ENCODE data around the gene ARHGEF17.
"Not testable (repeated sequence)": the region's sequence is repeated elsewhere in the genome, so short reads cannot be mapped to it uniquely, and the experiment has no call there.

Gene ARHGEF17, protein sequence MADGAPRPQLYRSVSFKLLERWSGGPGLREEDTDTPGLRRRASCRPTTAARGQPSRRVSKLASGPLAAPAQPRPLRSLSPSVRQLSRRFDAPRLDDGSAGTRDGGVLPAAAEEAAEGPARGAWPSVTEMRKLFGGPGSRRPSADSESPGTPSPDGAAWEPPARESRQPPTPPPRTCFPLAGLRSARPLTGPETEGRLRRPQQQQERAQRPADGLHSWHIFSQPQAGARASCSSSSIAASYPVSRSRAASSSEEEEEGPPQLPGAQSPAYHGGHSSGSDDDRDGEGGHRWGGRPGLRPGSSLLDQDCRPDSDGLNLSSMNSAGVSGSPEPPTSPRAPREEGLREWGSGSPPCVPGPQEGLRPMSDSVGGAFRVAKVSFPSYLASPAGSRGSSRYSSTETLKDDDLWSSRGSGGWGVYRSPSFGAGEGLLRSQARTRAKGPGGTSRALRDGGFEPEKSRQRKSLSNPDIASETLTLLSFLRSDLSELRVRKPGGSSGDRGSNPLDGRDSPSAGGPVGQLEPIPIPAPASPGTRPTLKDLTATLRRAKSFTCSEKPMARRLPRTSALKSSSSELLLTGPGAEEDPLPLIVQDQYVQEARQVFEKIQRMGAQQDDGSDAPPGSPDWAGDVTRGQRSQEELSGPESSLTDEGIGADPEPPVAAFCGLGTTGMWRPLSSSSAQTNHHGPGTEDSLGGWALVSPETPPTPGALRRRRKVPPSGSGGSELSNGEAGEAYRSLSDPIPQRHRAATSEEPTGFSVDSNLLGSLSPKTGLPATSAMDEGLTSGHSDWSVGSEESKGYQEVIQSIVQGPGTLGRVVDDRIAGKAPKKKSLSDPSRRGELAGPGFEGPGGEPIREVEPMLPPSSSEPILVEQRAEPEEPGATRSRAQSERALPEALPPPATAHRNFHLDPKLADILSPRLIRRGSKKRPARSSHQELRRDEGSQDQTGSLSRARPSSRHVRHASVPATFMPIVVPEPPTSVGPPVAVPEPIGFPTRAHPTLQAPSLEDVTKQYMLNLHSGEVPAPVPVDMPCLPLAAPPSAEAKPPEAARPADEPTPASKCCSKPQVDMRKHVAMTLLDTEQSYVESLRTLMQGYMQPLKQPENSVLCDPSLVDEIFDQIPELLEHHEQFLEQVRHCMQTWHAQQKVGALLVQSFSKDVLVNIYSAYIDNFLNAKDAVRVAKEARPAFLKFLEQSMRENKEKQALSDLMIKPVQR (N-terminal part only)

DNA sequence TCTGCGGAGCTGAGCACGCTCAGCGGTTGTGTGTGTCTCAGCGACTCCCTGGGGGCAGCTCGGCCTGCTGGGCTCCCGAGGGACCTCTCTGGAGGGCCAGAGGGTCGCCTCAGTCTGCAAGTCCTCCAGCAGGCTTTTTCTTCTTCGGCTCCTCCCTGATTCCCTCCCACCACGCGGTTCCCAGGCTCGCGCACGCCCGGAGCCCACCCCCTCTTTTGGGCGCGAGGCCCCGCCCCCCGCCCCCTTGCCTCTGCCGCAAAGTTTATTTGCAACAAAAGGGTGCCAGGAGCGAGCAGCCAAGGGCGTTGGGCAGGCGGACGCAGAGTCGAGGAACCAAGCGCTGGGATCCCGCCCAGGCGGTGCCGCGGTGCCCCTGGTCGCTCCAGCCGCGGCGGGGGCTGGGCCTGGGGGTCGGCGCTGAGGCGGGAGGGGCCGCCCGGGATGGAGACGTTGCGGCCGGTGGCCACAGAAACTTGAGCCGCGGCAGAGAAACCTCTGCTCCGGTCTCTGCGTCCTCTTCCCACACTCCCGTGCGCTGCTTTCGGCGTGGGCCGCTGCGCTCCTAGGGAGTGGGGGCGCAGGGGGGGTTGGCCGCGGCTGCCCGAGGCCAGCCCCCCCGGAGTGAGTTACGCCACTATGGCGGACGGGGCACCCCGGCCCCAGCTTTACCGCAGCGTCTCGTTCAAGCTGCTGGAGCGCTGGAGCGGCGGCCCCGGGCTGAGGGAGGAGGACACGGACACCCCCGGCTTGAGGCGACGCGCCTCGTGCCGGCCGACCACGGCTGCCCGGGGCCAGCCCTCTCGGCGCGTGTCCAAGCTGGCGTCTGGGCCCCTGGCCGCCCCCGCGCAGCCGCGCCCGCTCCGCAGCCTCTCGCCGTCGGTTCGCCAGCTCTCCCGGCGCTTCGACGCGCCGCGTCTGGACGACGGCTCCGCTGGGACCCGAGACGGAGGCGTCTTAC, at the start of gene ARHGEF17:
TSS of gene ARHGEF17 (plus strand) at position 274 of the 958 bp plus-strand sequence. CDS start at position 637, 363 bp downstream.
- DNase-seq = peak in 1 of 2 donors; percentile 57

DNA sequence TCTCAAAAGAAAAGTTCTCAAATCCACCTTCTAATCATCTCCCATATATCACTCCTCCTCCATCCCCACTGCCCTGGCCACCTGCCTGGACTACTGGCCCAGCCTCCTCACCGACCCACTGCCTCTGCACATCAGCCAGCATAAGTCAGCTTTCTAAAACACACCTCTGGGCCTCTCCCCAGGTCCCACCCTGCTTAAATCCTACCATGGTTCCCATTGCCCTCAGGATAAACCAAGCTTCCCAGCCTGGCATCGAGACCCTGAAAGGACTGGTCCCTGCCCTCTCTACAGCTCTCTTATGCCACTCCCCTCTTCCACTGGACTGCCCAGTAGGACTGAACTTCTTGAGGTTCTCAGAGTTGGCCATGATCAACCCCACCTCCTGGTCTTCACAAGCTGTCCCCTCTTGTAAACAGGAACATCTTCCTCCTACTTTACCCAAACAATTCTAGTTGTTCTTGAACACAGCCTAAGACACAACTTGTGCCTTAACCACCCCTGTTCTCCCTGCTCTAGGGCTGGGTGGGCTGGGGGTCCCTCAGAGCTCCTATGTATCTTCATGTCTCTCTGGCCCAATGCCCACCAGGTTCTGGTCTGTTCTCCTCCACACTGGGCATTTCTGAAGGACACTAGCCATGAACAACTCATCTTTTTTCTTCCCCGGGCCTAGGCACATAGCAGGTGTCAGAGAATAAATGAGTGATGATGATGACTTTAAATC, 48.5 kb upstream of the ARHGEF17 start:
- no peak for DNase-seq

DNA sequence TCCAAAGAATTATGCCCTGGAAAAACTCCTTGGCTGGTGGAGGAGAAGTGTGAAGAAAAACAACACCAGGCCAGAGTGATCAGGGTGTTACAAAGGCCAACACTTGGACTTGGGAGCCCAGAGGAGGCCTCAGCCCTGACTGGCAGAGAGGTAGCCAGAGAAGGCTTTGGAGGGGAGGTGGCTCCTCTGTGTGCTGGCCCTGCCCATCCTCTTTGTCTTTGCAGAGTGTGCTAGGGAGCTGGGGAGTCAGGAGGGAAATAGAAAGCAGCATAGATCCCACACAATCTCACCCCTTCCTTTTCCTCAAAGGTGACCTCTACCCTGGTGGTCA, 48.0 kb upstream of the ARHGEF17 start:
- no peak for DNase-seq

DNA sequence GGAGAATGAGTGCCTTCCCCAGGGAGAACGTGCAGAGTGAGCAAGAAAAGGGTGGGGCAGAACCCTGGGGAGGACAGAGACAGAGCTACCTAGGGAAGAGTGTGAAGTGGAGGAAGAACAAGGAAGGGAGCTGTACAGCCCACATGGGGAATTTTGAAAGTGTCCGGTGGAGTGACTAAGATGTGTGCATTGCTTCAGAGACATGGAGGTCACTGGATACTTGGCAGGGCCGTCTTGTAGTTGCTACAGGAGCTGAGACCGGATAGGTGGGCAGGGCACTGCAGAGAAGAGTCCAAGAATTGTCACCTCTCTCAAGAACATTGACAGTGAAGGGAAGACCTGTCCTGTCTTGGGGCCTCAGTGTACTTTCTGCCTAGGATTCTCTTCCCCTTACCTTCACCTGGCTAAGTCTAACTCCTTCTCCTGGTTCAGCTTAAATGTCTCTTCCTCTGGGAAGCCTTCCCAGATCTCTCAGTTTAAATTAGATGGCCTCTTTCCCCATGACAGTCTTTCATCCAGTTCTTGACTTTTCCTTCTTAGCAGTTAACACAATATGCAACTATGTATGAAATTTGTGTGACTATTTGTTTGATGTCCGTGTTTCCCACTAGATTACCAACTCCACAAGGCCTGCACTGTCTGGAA, 45.1 kb upstream of the ARHGEF17 start:
- no peak for DNase-seq

DNA sequence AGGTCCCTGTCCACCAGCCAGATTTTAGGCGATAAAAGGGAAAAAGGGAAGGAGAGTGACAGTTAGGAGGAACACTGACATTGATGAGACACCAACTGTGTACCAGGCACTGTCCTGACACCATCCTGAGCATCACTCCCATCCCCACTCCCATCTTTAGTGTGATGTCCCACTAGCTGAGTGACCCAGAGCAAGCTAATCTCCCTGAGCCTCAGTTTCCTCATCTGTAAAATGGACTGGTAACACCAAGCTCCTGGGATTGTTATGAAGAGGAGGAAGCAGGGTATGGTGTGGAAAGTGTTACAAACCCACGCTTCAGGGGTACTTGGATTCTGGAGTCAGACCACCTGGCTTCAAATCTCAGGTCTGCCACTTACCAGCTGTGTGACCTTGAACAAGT, 44.4 kb upstream of the ARHGEF17 start:
- no peak for DNase-seq

DNA sequence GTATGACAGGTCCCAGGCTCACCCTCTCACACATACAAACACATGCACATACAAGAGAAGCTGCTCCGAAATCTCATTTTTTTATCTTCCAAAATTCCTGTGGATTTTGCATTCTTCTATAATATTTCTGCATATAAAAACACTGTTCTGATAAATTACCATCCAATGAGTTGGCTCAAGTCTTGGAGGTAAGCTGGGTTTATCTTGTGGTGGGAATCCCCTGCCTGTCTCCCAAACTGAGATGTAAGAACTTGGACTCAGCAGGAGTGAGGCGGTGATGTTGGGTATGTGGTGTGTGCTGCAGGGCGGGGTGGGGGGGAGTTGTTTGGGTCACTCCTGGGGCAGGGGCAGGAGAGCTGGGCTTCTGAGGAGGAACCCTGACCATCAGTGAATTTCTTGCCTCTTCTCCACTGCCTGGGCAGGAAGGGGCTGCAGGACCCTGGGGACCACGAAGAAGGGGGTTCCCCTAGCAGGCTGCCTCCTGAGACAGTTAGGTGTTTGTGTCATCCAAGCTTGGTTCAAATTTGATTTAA, 42.7 kb upstream of the ARHGEF17 start:
- no peak for DNase-seq

DNA sequence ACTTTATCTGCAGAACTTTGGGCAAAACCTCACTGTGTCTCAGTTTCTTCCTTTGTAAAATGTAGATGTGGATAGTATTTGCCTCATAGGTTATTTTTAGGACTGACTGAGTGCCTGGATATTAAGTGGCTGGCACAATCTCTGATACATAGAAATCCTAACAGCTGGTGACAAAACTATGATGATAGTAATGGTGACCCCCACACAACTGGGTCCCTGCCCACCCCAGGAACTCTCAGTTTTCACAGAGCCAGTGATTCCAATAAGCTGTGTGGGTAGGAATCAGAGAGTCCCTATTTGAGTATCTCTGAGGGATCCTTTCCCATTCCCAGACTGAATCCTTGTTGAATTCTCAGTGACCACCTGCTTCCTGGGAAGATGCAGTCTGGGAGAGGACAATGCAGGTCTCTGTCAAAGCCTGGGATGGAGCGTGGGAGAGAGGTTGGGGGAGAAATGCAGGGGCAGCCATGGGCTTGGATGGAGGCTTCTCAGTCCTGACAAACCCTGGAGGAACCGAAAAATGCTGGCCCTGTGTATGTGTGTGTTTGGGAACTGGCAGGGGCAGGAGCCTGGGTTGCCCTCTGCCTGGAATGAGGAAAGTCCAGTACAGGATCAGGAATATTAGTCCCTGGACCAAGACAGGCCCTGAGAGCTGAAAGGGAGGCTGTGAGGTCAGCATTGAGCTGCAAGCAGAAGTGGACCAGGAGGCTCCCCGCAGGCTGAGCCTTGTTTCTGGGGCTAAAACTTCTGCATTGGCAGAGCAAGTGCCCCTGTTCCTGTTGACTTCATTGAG, 42.0 kb upstream of the ARHGEF17 start:
- DNase-seq = no peak

DNA sequence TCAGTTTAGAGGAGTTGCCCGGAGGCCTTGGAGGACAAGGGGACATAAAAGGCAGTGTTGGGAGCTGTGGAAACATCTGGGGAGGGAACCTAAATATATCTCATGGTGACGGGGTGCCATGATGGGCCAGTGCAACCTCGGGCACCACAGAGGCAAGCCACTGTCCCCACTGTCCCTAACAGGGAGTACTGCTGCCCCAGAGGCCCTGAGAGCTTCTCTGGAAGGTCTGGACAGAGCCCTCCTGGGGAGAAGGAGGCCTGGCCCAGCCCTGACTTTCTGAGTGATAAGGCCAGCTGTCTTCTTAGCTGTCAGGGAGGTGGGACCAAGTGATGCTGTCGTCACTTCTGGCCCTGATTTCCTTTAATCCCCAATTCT, 41.4 kb upstream of the ARHGEF17 start:
- DNase-seq = no peak

DNA sequence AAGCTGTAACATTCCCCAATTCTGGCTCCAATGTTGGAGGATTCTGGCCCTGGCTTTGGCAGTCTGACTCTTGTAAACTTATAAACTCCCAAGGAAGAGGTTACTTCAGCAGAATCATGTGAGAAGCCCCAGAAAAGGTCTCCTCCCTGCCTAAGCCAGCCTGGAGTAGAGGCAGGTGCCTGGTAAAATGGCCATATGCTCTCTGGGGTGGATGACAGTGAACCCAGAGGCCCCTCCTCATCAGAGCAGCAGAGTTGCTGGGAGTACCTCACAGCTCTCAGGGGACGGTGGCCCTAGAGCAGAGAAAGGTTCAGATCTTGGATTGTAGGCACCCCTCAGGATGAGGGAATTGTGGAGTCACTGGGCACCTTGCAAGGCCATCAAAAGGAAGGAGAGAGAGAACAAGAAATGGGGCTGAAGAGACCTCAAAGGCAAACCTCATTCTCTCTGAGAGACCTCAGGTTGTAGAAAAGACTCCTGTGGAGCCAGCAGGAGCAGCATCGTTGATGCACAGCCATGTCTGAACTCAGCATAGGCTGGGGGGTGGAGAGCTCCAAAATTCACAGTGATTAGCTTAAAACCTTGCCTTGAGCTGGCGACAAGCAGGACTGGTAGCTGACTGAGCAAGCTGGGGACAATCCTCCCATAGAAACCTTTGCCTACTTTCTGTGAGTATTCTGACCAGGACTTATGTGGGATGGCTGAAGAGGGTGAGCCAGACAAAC, 40.8 kb upstream of the ARHGEF17 start:
- DNase-seq = no peak

DNA sequence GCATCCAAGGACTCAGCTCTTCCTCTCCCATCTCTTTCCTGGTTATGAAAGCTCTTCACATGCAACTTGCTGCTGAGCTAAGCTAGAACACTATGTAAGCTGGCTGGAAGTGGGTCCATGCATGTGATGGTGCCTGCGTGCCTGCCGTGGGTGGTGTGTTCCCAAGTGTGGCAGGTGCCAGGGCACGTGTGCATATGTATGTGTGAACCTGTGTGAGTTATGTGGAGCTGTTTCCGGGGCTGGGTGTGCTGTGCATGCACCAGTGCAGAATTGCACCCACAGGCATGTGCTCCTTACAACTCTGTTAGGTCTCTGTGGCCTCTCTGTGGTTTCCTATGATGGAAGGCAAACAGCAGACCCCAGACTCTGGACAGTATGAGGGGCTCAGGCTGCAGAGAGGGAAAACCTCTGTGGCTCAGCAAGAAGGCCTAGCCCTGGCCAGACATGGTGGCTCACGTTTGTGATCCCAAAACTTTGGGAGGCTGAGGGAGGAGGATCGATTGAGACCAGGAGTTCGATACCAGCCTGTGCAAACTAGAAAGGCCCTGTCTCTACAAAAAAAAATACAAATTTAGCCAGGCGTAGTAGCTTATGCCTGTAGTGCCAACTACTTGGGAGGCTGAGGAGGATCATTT, 40.1 kb upstream of the ARHGEF17 start:
- no peak for DNase-seq

DNA sequence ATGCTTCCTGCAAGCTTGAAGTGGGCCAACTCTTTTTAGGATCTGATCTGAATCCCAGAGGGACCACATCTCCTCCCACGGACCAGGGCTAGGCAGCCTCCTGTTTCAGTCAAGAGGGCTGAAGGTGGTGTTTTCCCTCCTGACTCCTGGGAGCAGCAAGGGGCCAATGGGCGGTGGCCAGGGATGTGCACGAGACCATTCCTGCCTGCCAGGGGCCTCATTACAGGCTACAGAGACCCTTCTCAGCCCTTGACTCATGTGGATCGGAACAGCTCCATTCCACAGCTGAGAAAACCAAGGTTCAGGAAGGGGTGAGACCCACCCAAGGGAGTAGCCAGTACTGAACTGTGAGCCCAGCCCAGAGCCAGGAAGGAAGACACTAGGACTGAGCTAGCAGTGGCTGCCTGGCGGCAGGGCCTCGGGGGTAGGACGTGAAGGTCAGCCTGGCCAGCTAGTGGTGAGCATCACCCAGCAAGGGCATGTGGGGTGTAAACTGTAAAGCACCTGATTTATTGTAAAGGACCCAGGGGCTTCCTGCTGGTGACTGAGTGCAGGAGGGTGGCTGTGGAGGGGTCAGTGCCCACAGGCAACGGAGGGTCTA, 39.3 kb upstream of the ARHGEF17 start:
- DNase-seq = no peak

DNA sequence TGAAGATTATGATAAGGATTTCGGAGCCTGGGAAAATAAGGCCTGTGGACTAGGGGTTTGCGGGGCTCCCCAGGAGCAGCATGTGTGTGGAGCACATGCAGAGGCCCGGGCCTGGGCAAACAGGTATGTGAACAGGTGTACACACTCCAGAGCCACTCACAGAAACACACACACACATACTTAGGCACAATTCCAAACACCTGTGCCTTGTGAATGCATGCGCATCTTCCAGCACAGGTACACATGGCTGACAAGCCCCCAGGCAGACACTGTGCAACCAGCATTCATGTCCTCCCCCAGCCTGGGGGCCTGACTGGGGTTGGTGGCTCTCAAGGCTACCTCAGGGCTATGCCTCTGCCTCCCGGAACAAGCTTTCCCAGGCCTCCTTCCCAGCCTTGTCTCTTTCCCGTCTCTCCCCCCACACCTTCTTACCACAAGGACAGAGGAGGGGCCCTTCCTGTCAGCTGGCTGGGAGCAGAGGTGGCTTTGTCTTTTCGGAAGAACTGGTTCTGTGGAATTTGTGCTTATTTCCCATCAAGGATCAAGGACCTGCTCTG, 38.5 kb upstream of the ARHGEF17 start:
- DNase-seq = no peak

DNA sequence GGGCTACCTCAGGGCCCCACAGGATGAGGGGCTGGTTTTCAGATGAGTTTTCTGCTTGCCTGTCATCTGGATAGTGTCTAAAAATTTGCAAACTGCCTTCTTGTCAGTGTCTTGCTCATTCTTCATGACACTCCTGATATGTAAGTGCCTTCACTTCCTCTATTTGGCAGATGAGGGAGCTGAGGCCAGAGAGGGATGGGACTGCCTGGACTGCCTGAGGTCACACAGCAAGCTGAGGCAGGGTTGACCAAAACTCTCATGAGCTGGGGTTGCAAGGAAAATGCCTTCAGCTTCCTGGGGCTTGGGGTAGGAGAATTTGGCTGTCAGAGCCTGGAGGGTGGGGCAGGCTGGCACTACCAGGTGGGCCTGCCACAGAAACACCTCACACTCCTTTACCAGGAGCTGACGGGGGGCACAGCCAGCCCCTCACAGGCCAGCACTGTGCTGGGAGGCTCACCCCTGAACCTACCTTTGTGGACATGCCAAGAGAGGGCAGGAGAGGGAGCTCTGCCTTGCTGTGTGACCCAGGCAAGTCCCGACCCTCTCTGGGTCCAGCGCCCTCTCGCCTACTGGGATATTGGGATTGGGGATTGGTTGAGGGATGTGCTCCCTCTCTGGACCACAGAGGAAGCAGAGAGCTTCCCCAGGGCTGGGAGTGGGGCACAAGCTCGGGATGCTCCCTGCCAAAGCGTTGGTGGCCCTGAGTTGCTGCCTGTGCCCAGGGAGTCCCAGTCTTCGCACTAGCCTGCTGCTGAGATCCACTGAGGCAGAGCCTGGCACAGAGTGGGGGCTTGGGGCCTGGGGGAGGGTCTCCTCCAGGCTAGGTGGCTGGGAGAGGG, 37.8 kb upstream of the ARHGEF17 start:
- DNase-seq = no peak

DNA sequence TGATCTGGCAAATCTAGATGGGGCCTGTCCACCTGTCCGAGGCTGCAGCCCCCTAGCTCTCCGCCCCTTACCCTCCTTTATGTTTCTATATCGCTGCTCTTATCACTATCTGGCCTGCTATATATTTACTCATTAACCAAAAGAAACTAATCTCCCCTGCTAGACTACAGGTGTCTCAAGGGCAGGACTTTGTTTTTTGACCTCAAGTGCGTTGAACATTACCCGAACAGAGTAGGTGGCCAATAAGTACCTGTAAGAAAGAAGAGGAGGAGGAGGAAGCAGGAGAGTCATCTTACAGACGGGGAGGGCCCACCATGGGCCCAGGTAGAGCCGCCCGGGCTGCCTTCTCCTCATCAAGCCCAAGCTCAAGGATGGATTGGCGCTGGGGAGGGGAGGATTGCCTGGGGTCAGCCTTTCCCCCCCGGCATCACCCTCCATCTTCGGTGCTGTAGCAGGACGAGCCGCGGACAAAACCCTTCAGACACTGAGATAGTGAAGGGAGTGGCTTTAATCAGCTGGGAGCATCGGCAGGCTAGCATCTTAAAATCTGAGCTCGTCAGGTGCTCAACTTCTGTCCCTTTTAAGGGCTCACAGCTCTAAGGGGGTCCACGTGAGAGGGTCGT, 37.1 kb upstream of the ARHGEF17 start:
- DNase-seq = no peak

DNA sequence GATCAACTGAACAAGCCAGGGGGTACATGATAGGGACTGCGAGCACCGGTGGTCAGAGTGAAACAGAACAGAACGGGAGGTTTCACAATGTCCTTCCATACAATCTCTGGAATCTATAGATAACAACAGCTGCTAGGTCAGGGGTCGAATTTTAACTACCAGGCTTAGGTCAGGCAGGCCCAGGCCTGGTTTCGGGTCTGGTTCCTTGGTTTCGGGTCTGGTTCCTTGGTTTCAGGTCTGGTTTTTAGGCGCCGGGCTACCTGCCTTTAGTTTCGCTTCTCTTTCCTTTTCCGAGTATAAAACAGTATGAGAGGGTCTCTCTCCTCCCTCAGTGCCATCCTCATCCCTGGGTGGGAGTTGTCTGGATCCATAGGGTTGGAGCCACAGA, 36.6 kb upstream of the ARHGEF17 start:
- DNase-seq = not testable (repeated sequence)

DNA sequence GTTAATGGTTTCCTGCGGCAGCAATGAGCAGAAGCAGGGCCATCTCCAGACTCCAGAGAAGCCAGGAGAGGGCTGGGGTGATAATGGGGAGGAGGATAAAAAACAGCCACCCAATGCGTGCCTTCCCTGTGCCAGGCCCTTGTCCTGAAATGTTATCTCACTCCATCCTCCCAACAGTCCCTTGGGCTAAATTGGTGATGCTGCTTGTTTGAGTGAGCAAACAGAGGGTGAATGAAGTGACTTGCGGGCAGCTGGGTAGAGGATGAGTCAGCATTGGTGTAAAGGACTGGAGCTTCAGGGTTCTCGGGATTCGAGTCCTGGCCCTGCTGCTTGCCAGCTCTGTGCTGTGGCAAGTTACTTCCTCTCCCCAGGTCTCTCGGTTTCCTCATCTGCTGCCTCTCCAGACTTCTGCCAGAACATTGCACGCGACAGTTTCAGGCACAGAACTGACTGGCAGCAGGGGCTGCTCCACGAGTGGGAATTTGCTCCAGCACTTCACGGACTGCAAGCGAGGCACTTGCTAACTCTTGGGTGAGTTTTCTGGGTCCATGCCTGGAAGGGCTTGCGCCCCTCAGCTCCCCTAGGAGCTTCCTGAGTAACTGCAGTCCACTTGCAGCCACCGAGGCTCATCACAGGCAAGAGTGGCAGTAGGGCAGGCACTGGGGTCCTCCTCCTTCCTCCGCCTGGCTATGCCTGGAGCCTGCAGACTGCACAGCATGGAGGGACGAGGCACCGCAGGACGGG, 36.0 kb upstream of the ARHGEF17 start, which contains the start of gene P2RY6:
TSS of gene P2RY6 (plus strand) at position 403 of the 744 bp plus-strand sequence. CDS start 24,181 bp downstream, outside the sequence.
- peak in 1 of 2 donors; percentile 24 for DNase-seq

Data from hippocampal formation (tissue), 2 donors.